Osteoblast (primary cell): ENCODE results near the gene LILRB3. TPM values are rescaled to one million over a fixed set of nuclear protein-coding genes. Genes with fewer than 3 reads are reported as not detected.

Source experiments
- DNase-seq: peaks from one replicate; pipeline ENCODE4 v3.0.0; 2011; ENCODE audit warnings: low spot score, mixed read lengths; ENCODE audit not compliant: insufficient read length; ENCODE audit errors: missing footprints
- H2AFZ ChIP-seq: 2 replicates; pipeline ENCODE4 v1.6.0; 2011; ENCODE audit warnings: mild to moderate bottlenecking, low read length
- H3K27ac ChIP-seq: 2 replicates; pipeline ENCODE4 v1.5.1; 2011; ENCODE audit warnings: mild to moderate bottlenecking, low read depth, low read length, moderate library complexity
- H3K27me3 ChIP-seq: 2 replicates; pipeline ENCODE4 v1.6.0; 2012; ENCODE audit warnings: mild to moderate bottlenecking, control low read depth, inconsistent platforms, low read length, moderate library complexity; ENCODE audit not compliant: insufficient read depth
- H3K36me3 ChIP-seq: 2 replicates; pipeline ENCODE4 v1.5.1; 2011; ENCODE audit warnings: mild to moderate bottlenecking, low read length, control low read depth, moderate library complexity; ENCODE audit not compliant: insufficient read depth
- H3K4me1 ChIP-seq: 2 replicates; pipeline ENCODE4 v1.5.1; 2011; ENCODE audit warnings: mild to moderate bottlenecking, low read length, control low read depth, moderate library complexity; ENCODE audit not compliant: insufficient read depth
- H3K4me2 ChIP-seq: 2 replicates; pipeline ENCODE4 v1.6.0; 2011; ENCODE audit warnings: mild to moderate bottlenecking, low read length; ENCODE audit not compliant: insufficient read depth
- H3K4me3 ChIP-seq: fragments of 200-600 bp; sonication (generic); 3 replicates; pipeline ENCODE4 v1.5.1; 2012; ENCODE audit warnings: mild to moderate bottlenecking, low read length, inconsistent platforms; ENCODE audit not compliant: insufficient read depth
- H3K79me2 ChIP-seq: 2 replicates; pipeline ENCODE4 v1.6.0; 2012; ENCODE audit warnings: mild to moderate bottlenecking, low read length, control low read depth, inconsistent platforms; ENCODE audit not compliant: insufficient read depth
- H3K9me3 ChIP-seq: 2 replicates; pipeline ENCODE4 v1.5.1; 2011; ENCODE audit warnings: low read depth, low read length, control low read depth
- H4K20me1 ChIP-seq: 2 replicates; pipeline ENCODE4 v1.6.0; 2012; ENCODE audit warnings: mild to moderate bottlenecking, low read length, control low read depth; ENCODE audit not compliant: insufficient read depth
- CTCF ChIP-seq: IDR thresholded peaks from 2 replicates; pipeline ENCODE4 v1.5.1; 2011; ENCODE audit warnings: mild to moderate bottlenecking, low read depth, low read length, moderate library complexity; ENCODE audit errors: extremely low read depth
- total RNA-seq: library from RNA; depleted of rRNA; stranded (reverse); fragments of >200 nt; gene quantifications from 2 replicates; pipeline ENCODE4 v1.2.3, GENCODE V29; 2012

The LILRB3 gene
- total RNA-seq, 1 donor: not detected

- DNase-seq: peak; percentile 94
- Histone ChIP-seq H3K4me2 (no peak overlapping the region), H3K4me3 (no peak overlapping the region), H4K20me1 (no peaks in the 10 kb centered on the region), H3K27me3 (peaks cover 16% of the 10 kb centered on the region), H3K27ac (no peak overlapping the region), H3K9me3 (no peaks in the 10 kb centered on the region), H3K79me2 (no peaks in the 10 kb centered on the region), H2AFZ (no peak overlapping the region), H3K36me3 (no peaks in the 10 kb centered on the region), H3K4me1 (no peaks in the 10 kb centered on the region)
- TF ChIP-seq CTCF: peak; percentile 85
These were observed 43.3 kb upstream of the LILRB3 start for GRCh38 chr19:54266133-54266532.

- TF ChIP-seq CTCF: no peak
- Histone ChIP-seq H3K27me3 (peaks cover 4% of the 10 kb centered on the region), H3K4me1 (no peaks in the 10 kb centered on the region), H3K9me3 (no peaks in the 10 kb centered on the region), H3K4me2 (no peak overlapping the region), H3K27ac (no peak overlapping the region), H3K4me3 (no peak overlapping the region), H2AFZ (no peak overlapping the region), H4K20me1 (no peaks in the 10 kb centered on the region), H3K79me2 (no peaks in the 10 kb centered on the region), H3K36me3 (no peaks in the 10 kb centered on the region)
- no peak for DNase-seq
These were observed 39.7 kb upstream of the LILRB3 start for GRCh38 chr19:54262470-54262869.

GRCh38 chr19:54262066-54262465 is 39.3 kb upstream of the LILRB3 start:
- no peaks in the 10 kb centered on the region for H3K79me2 ChIP-seq
- TF ChIP-seq CTCF: no peak
- no peaks in the 10 kb centered on the region for H3K4me1 ChIP-seq
- H3K27me3 ChIP-seq: peaks cover 8% of the 10 kb centered on the region
- no peak overlapping the region for H3K4me2 ChIP-seq
- no peak overlapping the region for H3K27ac ChIP-seq
- H4K20me1 ChIP-seq: no peaks in the 10 kb centered on the region
- no peak overlapping the region for H3K4me3 ChIP-seq
- no peaks in the 10 kb centered on the region for H3K9me3 ChIP-seq
- no peak for DNase-seq
- H3K36me3 ChIP-seq: no peaks in the 10 kb centered on the region
- H2AFZ ChIP-seq: no peak overlapping the region

- H3K79me2 ChIP-seq: no peaks in the 10 kb centered on the region
- H2AFZ ChIP-seq: no peak within 1 kb of the TSS
- no peaks in the 10 kb centered on the region for H3K36me3 ChIP-seq
- no peaks in the 10 kb centered on the region for H3K9me3 ChIP-seq
- no peak for TF ChIP-seq CTCF
- no peaks in the 10 kb centered on the region for H4K20me1 ChIP-seq
- H3K27ac ChIP-seq: no peak within 1 kb of the TSS
- H3K4me3 ChIP-seq: no peak within 1 kb of the TSS
- no peak for DNase-seq
- H3K27me3 ChIP-seq: peaks cover 25% of the 10 kb centered on the region
- H3K4me2 ChIP-seq: no peak within 1 kb of the TSS
- no peaks in the 10 kb centered on the region for H3K4me1 ChIP-seq
These were observed 34.3 kb upstream of the LILRB3 start, which contains the start of gene LILRB5 for GRCh38 chr19:54257116-54257480. LILRB5 (minus strand) TSS chr19:54257273; CDS start chr19:54257193, 80 bp downstream.
